NOMO-1 (cell line): ENCODE results near the gene MAPT.
"Not testable (repeated sequence)": the region's sequence is repeated elsewhere in the genome, so short reads cannot be mapped to it uniquely, and the experiment has no call there.

Source experiments
- DNase-seq, 2 experiments: peaks; one replicate each; lab custom pipeline; 2025; ENCODE audit not compliant: unreplicated experiment in 2 of 2; lab: John Stamatoyannopoulos, UW

MAPT gene

DNA sequence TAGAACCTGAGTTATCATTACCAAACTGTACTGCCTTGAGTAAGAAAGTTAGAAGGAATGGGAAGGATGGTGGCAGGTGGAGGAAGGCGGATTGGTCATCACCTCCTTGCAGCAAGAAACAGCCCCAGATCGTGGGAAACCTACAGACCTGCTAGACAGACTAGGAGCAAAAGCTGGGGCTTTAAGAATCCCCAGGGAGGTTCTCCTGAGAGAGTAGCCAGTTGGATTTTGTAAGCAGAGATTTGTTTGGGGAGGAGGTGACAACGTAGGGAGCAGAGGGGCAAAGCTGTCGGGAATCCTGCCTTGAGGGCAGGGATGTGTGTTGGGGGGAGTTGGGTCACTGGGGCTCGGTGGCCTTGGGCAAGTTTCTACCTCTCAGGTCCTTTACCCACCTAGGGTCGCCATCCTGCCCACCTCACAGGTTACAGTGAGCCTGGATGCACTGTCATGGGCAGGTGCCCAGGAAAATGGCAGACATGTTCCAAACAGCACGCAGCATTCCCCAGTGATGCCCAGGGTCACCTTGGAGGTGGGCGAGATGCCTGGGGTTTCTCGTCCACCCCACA is 55.5 kb downstream of the MAPT start:
- DNase-seq = no peak

DNA sequence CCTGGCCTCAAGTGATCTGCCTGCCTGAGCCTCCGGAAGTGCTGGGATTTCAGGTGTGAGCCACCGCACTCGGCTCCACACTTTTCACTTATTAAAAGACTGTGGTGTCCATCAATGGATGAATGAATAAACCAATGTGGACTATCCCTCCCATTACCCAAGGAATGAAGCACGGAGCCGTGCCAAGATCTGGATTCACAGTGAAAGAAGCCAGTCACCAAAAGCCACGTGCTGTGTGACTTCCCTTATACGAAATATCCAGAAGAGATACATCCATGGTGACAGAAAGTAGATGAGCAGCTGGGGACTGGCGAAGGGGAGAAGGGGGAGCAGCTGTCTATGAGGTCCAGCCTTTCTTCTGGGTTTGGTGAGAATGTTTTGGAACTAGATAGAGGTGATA is 56.5 kb downstream of the MAPT start:
- no peak for DNase-seq

DNA sequence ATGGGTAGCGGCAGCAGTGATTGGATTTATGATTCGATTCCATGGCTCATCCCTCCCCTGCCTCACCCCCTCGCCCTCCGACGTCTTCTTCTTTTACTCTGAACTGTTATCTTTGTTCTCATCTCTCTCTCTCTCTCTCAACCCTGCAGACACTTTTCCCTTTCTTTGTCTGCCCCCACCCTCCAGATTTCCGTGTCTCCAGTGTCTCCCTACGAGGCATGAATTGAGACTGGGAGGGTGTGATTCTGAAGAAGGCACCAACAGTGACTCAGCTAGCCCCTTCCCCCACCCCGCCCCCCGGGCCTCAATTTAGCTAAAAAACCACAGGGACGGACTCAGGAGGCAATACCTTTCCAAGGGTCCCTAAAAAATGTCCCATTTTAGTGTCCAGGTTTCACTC is 57.0 kb downstream of the MAPT start:
- no peak for DNase-seq

DNA sequence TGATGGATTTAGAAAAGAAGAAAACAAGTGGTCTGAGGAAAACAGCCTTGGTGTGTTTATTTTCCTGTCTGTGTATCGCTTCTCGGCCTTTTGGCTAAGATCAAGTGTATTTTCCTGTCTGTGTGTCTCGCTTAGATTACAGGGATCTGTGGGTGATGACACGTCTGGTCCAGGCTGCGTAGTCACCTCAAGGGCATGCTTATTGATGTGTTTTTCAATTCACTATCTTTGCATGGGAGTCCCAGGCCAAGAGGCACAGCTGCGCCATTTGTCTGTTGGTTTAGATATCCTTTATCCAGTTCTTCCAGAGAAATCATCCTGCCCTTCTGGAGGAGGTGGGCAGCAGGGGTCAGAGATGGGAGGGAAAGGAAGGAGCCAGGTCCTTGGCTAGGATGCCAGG is 57.6 kb downstream of the MAPT start:
- DNase-seq = no peak

DNA sequence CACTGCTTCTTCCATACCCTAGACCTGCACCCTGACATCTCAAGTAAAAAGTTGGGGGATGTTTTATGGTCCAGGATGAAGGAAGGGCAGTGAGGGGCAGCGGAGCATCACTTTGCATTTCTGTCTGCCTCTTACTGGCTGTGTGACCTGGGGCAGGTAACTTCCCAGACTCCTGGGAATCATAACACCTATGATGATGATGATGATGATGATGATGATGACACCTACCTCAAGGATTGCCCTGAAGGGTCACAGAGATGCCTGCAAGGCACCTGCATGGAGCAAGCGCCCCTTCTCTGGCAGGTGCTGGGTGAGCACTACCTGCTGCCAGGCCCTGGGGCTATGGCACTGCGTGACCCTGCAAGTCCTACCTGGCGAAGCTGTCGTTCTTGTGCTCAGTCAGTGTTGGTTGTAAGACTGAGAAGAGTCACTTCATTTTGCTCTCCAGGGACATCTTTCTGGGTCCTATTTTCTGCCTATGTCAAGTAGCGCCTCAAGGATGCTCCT is 58.5 kb downstream of the MAPT start:
- no peak for DNase-seq

DNA sequence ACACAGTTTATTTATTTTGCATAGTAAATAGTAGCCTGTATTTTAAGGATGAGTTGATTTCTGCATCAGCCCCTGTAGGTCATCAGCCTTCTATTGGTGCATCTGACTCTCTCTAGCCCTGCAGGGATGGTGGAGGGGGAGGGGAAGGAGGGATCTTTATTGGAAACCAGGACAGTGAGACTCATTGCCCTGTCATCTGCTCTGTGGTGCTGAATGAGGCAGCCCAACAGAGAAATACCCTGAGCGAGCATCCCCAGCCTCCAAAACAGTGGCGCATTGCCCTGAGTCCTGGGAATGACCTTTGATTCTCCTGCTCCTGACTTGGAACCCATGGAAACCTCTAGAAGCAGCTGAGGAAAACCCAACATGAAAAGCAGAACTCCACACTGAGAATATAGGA is 59.2 kb downstream of the MAPT start:
- DNase-seq = no peak

DNA sequence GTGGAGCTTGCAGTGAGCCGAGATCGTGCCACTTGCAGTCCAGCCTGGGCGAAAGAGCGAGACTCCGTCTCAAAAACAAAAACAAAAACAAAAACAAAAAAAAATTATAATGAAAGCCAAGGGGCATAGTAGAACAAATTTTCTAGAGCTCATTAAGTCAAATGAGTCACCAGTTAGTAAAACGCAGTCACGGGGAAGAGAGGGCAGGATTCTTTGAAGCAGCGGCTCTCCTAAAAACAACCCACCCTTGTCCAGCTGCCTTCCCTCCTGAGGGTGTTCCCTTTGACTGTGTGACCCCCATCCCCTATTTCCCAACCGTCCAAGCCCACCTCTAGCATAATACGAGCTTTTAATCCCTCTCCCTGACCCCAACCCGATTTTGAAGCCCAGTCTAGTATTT is 60.6 kb downstream of the MAPT start:
- no peak for DNase-seq

DNA sequence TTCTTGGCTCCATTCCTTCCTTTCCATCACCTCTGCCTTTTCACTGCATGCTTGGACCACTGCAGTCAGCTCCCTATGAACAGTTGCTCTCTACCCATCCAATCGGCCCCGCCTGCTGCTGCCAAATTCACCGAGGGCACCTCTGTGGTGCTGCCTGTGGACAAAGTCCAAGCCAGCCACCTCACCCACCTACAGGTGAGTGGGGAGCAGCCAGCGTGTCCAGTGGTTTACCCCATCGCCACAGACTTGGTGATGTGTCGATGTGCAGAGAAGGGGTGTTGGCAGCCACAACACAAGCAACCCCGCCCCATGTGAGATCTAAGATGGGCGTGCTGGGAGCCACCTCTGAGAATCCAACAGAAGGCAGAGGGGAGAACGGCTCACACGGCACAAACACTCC is 61.0 kb downstream of the MAPT start:
- DNase-seq = no peak

DNA sequence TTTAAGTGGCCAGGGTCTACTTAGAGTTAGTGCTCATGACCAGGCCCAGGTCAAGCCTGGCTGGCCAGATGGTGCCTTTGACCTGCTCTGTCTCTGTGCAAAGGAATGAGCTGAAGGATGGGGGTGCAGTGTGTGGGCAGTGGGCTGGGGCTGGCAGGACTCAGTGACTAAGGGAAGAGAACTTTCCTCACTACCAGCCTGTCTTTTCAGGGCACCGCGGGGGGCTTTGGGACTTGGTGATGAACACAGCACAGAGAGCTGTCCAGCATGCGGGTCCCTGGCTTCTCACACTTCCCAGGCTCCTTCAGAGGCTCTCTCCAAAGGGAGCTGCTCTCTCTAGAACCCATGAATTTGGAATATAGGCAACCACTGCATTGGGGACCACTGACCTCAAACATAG is 61.7 kb downstream of the MAPT start:
- DNase-seq = no peak

DNA sequence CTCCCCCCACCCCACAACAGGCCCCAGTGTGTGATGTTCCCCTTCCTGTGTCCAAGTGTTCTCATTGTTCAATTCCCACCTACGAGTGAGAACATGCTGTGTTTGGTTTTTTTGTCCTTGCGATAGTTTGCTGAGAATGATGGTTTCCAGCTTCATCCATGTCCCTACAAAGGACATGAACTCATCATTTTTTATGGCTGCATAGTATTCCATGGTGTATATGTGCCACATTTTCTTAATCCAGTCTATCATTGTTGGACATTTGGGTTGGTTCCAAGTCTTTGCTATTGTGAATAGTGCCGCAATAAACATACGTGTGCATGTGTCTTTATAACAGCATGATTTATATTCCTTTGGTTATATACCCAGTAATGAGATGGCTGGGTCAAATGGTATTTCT is 62.4 kb downstream of the MAPT start:
- DNase-seq = not testable (repeated sequence)

DNA sequence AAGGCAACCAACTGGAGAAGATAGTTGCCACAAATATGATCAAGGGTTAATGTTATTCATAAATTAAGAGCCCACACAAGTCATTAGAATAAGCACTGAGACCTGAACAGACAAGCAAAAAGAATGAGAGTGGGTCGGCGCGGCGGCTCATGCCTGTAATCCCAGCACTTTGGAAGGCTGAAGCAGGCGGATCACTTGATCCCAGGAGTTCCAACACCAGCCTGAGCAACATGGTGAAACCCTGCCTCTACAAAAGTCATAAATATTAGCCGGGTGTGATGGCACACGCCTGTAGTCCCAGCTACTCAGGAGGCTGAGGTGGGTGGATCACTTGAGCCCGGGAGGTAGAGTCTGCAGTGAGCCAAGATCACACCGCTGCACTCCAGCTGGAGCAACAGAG is 64.0 kb downstream of the MAPT start:
- no peak for DNase-seq

DNA sequence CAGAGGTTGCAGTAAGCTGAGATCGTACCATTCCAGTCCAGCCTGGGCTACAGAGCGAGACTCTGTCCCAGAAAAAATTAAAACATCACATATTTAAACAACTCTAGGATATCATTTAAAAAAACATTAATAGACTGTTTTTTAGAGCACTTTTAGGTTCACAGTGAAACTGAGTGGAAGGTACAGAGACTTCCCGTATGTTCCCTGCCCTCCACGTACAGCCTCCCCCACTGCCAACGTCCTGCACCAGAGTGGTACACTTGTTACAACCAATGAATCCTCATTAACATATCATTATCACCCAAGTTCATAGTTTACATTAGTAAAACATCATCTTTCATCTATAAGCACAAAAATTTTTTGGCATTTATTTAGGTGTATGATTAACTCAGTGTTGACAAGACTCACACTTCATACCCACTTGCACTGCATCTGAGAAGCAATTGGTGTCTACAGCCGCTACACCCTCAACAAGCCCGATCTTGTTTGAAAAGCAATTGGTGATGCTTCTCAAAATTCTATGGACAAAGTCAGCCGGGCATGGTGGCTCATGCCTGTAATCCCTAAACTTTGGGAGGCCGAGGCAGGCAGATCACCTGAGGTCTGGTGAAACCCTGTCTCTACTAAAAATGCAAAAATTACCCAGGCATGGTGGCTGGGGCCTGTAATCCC is 64.8 kb downstream of the MAPT start:
- DNase-seq = no peak

DNA sequence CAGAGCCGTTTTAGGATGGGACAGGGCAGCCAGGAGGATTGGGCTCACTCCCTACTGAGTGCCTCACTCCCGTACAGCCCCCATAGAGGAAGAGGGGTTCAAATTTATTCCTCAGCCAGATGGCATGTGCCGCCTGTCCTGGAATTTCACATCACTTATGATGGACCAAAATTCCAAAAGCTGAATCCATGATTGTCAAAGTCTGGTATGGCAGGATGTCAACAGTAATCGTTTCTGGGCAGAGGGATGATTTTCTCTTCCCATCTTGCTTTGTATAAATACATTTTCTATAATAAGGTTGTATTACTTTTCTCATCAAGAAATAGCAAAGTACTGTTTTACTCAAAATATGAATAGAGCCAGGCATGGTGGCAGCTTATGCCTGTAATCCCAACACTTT is 66.0 kb downstream of the MAPT start:
- DNase-seq = no peak

DNA sequence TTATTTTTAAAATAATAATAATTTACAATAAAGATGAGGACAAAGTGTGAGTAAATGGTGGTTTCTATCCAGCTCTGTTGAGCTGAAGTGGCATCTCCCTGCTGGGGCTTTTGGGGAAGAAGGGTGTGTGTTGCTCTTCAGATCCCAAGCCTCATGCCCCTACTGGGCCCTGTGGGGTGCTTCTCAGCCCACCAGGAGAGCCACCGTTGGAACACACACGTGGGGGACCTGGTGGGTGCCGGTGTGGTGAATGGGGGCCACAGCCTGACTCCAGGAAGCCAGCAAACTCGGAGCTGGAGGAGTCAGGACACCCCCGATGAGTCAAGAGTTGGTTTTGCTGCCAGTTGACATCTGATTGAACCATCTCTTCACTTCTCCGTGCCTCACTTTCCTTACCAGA is 66.9 kb downstream of the MAPT start:
- no peak for DNase-seq

DNA sequence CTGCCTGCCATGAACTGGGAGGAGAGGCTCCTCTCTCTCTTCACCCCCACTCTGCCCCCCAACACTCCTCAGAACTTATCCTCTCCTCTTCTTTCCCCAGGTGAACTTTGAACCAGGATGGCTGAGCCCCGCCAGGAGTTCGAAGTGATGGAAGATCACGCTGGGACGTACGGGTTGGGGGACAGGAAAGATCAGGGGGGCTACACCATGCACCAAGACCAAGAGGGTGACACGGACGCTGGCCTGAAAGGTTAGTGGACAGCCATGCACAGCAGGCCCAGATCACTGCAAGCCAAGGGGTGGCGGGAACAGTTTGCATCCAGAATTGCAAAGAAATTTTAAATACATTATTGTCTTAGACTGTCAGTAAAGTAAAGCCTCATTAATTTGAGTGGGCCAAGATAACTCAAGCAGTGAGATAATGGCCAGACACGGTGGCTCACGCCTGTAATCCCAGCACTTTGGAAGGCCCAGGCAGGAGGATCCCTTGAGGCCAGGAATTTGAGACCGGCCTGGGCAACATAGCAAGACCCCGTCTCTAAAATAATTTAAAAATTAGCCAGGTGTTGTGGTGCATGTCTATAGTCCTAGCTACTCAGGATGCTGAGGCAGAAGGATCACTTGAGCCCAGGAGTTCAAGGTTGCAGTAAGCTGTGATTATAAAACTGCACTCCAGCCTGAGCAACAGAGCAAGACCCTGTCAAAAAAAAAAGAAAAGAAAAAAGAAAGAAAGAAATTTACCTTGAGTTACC is 68.0 kb downstream of the MAPT start:
- DNase-seq = no peak

DNA sequence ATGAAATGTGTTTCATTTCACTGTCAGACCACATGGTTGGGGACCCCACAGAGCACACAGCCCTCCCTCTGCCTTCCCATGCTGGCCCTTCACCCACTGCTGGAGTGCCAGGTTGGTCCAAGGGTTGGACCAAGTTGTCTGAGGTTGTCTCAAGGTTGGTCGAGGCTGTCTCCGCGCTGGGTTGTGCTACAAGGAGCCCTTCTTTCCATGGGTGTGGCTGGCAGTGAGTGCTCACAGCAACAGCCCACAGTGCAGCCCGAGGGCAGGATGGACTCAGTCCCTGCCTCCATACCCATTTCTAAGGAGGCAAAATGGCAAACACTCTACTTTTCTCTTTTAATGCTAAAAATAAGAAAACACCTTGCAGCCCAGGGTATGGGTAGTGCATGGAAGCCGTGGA is 68.9 kb downstream of the MAPT start:
- no peak for DNase-seq

DNA sequence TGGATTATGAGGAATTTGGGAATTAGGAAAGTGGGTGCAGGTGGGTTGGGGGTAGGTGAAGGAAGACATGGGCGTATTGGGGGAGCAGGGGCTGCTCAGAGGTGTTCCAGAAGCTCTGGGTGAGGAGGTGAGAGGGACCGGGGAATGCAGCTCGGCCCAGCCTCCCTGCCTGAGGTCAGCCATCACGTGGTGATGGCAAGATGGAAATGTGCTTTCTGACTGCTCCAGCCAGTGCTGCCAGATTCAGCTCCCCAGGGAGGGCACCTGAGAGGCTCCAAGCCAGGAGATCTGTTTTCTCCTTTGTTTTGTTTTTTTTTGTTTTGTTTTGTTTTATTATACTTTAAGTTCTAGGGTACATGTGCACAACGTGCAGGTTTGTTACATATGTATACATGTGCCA is 69.5 kb downstream of the MAPT start:
- DNase-seq = no peak

DNA sequence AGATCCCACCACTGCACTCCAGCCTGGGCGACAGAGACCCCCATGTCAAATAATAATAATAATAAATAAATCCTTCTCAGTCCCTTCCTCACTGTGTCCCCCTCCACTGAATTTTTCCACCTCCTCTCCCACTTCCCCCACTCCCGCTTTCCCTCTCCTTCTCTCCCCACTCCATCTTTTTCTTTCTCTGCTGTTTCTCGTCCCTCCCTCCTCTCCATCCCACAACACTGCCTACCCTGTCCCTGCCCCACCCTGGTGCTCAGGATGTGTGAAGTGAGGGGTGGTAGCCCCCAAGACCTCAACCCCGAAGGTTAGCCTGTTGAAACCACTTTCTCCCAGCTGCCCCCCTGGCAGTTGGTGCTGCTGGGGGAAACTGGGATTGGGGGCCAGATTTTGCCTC is 70.3 kb downstream of the MAPT start:
- DNase-seq = no peak

DNA sequence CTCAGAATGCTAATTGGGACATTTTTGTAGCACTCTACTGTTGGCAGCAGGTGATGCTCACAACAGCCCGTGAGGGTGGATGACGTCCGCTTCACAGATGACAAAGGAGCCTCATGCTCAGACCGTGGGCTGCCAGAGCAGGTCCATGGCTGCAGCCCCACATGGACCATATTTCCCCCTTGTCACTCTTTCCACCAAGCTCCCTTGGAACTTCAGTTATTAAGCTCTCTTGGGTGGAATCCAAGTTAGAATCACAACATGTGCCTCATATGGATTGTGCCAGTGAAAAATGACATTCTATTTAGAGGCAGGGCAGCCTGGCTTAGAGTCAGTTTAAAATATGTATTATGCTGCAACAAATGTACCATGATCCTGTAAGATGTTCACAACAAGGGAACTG is 71.5 kb downstream of the MAPT start:
- DNase-seq = no peak

DNA sequence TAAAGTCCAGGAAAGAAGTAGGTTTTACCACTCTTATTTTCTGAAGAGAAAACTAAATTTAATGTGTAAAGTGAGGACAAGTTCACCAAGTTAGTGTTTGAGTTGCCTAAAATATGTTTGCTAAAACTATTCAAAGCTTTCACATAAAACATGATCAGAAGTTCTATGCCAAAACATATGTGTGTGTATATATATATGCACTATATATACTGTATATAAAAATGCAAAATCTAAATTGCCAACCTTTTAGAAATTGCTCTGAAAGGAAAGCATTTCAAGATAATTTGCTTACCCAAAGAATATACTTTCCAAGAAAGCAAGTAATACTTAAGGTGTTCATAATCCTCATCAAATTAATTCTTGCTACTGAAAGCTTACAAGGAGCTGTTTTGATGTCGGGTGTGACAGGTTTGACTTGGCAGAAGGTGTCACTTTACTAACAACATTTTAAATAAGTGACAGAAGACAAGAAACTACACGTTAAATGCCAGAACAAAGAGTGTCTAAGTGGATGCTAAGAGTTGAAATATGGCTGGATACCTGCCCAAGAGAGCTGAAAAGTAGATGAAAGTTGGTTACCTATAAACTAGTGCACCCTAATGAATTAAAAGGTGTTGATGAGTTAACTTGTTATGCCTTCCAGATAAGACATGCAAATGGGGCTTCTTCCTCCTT is 72.4 kb downstream of the MAPT start:
- DNase-seq = no peak

DNA sequence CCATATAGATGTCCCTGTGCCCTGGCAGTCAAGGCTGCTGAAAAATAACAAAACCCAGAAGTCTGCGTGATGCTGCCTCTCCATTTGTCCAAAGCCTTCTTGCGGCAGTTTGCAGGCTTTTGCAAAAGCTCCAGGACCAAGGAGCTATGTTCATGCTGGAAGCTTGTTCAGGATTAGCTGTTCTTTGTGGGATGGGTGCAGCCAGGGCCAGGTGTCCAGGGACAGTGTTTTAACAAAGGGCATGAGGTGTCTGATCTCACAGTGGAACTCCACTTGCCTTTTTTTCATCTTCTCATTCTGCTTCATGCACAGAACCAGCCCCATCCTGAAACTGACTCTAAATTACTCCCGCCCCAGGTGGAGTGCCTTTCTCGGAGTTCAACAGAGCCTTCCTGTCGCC is 73.0 kb downstream of the MAPT start:
- DNase-seq = no peak

DNA sequence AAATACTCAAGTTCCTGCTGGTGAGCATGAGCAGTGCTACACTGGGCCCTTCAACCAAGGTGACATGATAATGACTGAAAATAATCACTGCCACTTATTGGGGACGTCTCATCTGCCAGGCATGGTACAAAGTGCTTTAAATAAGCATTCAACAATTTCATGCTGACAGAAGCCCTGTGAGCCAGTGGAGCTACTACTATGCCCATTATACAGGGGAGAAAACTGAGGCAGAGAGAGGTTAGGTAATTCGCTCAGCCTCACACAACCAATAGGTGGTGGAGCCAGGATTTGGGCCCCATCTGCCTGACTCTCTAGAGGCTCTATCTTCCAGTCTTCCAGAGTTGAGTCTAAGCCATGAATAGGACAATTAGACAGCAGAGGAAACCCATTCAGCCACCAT is 74.4 kb downstream of the MAPT start:
- no peak for DNase-seq
